ENCODE data around the gene GPR87. TPM values are rescaled to one million over a fixed set of nuclear protein-coding genes. Genes with fewer than 3 reads are reported as not detected.
A peak's percentile ranks its signal among the peaks of the same experiment; 100 is the strongest.

GPR87 gene
- total RNA-seq, 1 experiment from 2014 or later = 13.3 TPM

GRCh38 chr3:151330899-151331298, 14.3 kb upstream of the GPR87 start:
- H3K36me3 ChIP-seq (ENCODE audit: low read depth, low read length) = no peaks in the 10 kb centered on the region
- BruUV-seq (replicated peaks) = no TSS peak
- ATAC-seq (no peak), DNase-seq (no peak)
- no peak overlapping the region for H3K9ac ChIP-seq (ENCODE audit: low read length)
- no peaks in the 10 kb centered on the region for H3K79me2 ChIP-seq (ENCODE audit: low read length)
- H4K20me1 ChIP-seq (ENCODE audit: low read length) = no peaks in the 10 kb centered on the region
- H3K4me3 ChIP-seq (ENCODE audit: low read length) = no peak overlapping the region
- no peaks in the 10 kb centered on the region for H3F3A ChIP-seq (ENCODE audit: low read length, unreplicated experiment)
- no peak overlapping the region for H2AFZ ChIP-seq (ENCODE audit: low read length)
- H3K4me1 ChIP-seq (ENCODE audit: insufficient read depth, low read length) = peaks cover 18% of the 10 kb centered on the region
- H3K27me3 ChIP-seq (ENCODE audit: low read length) = no peaks in the 10 kb centered on the region
- no peaks in the 10 kb centered on the region for H3K9me2 ChIP-seq (replicated peaks; ENCODE audit: low read length)
- no peaks in the 10 kb centered on the region for H3K9me3 ChIP-seq (ENCODE audit: low read length)
- intact Hi-C loops (cut with micrococcal nuclease) = no loop called here
- H3K4me2 ChIP-seq (ENCODE audit: low read length) = no peak overlapping the region
- H3K27ac ChIP-seq (ENCODE audit: low read length) = no peak overlapping the region
- TF ChIP-seq EZH2phosphoT487 (IDR thresholded peaks at IDR 0.05; ENCODE audit: borderline replicate concordance, low read length) (no peak), CTCF (conservative IDR thresholded peaks at IDR 0.05; ENCODE audit: low read depth, low read length) (no peak), EZH2 (IDR thresholded peaks at IDR 0.05; ENCODE audit: low read length, unreplicated experiment) (no peak)
- POLR2A ChIA-PET (ENCODE audit: unreplicated experiment) = no interaction called here
- CTCF ChIA-PET = no interaction called here

- ATAC-seq (no peak), DNase-seq (no peak)
- no peaks in the 10 kb centered on the region for H3K9me2 ChIP-seq (replicated peaks; ENCODE audit: low read length)
- H3K4me1 ChIP-seq (ENCODE audit: insufficient read depth, low read length) = peaks cover 18% of the 10 kb centered on the region
- ChIA-PET POLR2A (ENCODE audit: unreplicated experiment) (no interaction called here), CTCF (no interaction called here)
- no peaks in the 10 kb centered on the region for H3K27me3 ChIP-seq (ENCODE audit: low read length)
- no peaks in the 10 kb centered on the region for H4K20me1 ChIP-seq (ENCODE audit: low read length)
- H3K79me2 ChIP-seq (ENCODE audit: low read length) = no peaks in the 10 kb centered on the region
- no peaks in the 10 kb centered on the region for H3K36me3 ChIP-seq (ENCODE audit: low read depth, low read length)
- no peak for TF ChIP-seq EZH2 (IDR thresholded peaks at IDR 0.05; ENCODE audit: low read length, unreplicated experiment)
- no peak for TF ChIP-seq EZH2phosphoT487 (IDR thresholded peaks at IDR 0.05; ENCODE audit: borderline replicate concordance, low read length)
- TF ChIP-seq CTCF (conservative IDR thresholded peaks at IDR 0.05; ENCODE audit: low read depth, low read length) = no peak
- H3K4me3 ChIP-seq (ENCODE audit: low read length) = no peak overlapping the region
- no peaks in the 10 kb centered on the region for H3K9me3 ChIP-seq (ENCODE audit: low read length)
- intact Hi-C loops (cut with micrococcal nuclease) = no loop called here
- H3K9ac ChIP-seq (ENCODE audit: low read length) = no peak overlapping the region
- no TSS peak for BruUV-seq (replicated peaks)
- H3F3A ChIP-seq (ENCODE audit: low read length, unreplicated experiment) = no peaks in the 10 kb centered on the region
- no peak overlapping the region for H2AFZ ChIP-seq (ENCODE audit: low read length)
- H3K4me2 ChIP-seq (ENCODE audit: low read length) = no peak overlapping the region
- no peak overlapping the region for H3K27ac ChIP-seq (ENCODE audit: low read length)
Observed at GRCh38 chr3:151330379-151330778, 13.8 kb upstream of the GPR87 start.

GRCh38 chr3:151329363-151329762, 12.7 kb upstream of the GPR87 start, which contains the start of gene P2RY13:
Gene P2RY13, minus strand, starts transcription at chr3:151329549. Its CDS starts 21 bp downstream, at chr3:151329528.
- H4K20me1 ChIP-seq (ENCODE audit: low read length) = no peaks in the 10 kb centered on the region
- intact Hi-C loops (cut with micrococcal nuclease) = loop anchor here (5.0 kb wide), 1 partner anchor 33 kb away; no protein-coding TSS in a partner anchor

More at GRCh38 chr3:151329363-151329762, 12.7 kb upstream of the GPR87 start, which contains the start of gene P2RY13:
- ChIA-PET CTCF (no interaction called here), POLR2A (ENCODE audit: unreplicated experiment) (no interaction called here)
- no peak for TF ChIP-seq CTCF (conservative IDR thresholded peaks at IDR 0.05; ENCODE audit: low read depth, low read length)
- no peak for TF ChIP-seq EZH2phosphoT487 (IDR thresholded peaks at IDR 0.05; ENCODE audit: borderline replicate concordance, low read length)
- TF ChIP-seq EZH2 (IDR thresholded peaks at IDR 0.05; ENCODE audit: low read length, unreplicated experiment) = no peak
- no peaks in the 10 kb centered on the region for H3K9me2 ChIP-seq (replicated peaks; ENCODE audit: low read length)
- H3K4me1 ChIP-seq (ENCODE audit: insufficient read depth, low read length) = peaks cover 18% of the 10 kb centered on the region
- no peaks in the 10 kb centered on the region for H3K27me3 ChIP-seq (ENCODE audit: low read length)
- no peaks in the 10 kb centered on the region for H3K79me2 ChIP-seq (ENCODE audit: low read length)
- BruUV-seq (replicated peaks) = no TSS peak
- H3K27ac ChIP-seq (ENCODE audit: low read length) = no peak within 1 kb of the TSS
- no peak within 1 kb of the TSS for H3K9ac ChIP-seq (ENCODE audit: low read length)
- no peak for ATAC-seq
- H3K4me2 ChIP-seq (ENCODE audit: low read length) = peak within 1 kb of the TSS; percentile 58
- peak within 1 kb of the TSS; percentile 43 for H2AFZ ChIP-seq (ENCODE audit: low read length)
- H3K4me3 ChIP-seq (ENCODE audit: low read length) = peak within 1 kb of the TSS; percentile 18; the same call in 1 of the 2 replicates
- H3F3A ChIP-seq (ENCODE audit: low read length, unreplicated experiment) = no peaks in the 10 kb centered on the region
- no peak for DNase-seq
- H3K36me3 ChIP-seq (ENCODE audit: low read depth, low read length) = no peaks in the 10 kb centered on the region
- no peaks in the 10 kb centered on the region for H3K9me3 ChIP-seq (ENCODE audit: low read length)
